DND-41 (cell line): ENCODE measurements around the gene TPRX2.

Source experiments
- ATAC-seq: fragments of 200-7000 bp; cut with Tn5 transposase; 3 replicates; pipeline ENCODE4 v1.9.1; 2021; ENCODE audit warnings: low read depth; ENCODE audit not compliant: insufficient read depth
- DNase-seq: peaks from one replicate; pipeline ENCODE4 v3.0.0-alpha.2; 2020
- H2AFZ ChIP-seq: 2 replicates; pipeline ENCODE4 v1.6.0; 2012; ENCODE audit warnings: low read depth, low read length
- H3K27ac ChIP-seq: 2 replicates; pipeline ENCODE4 v1.5.1; 2012; ENCODE audit warnings: low read length, inconsistent platforms
- H3K27me3 ChIP-seq: fragments of 200-600 bp; sonication (generic); 2 replicates; pipeline ENCODE4 v1.6.0; 2012; ENCODE audit warnings: low read length, mild to moderate bottlenecking, inconsistent platforms; ENCODE audit not compliant: insufficient read depth, poor library complexity
- H3K36me3 ChIP-seq: 2 replicates; pipeline ENCODE4 v1.5.1; 2012; ENCODE audit warnings: low read length, inconsistent platforms; ENCODE audit not compliant: insufficient read depth
- H3K4me1 ChIP-seq: 2 replicates; pipeline ENCODE4 v1.5.1; 2012; ENCODE audit warnings: mild to moderate bottlenecking, low read length; ENCODE audit not compliant: insufficient read depth
- H3K4me2 ChIP-seq: 2 replicates; pipeline ENCODE4 v1.6.0; 2012; ENCODE audit warnings: mild to moderate bottlenecking, moderate library complexity, low read length, inconsistent platforms; ENCODE audit not compliant: insufficient read depth
- H3K4me3 ChIP-seq, 2 experiments: fragments of 200-600 bp in 1 of 2; shearing (Covaris generic) in 1 of 2; 2 replicates each; pipeline ENCODE4 v1.5.1; 2012 to 2016; ENCODE audit warnings: inconsistent platforms in 2 of 2, low read length in 2 of 2, mild to moderate bottlenecking in 2 of 2, low read depth in 1 of 2, moderate library complexity in 1 of 2
- H3K79me2 ChIP-seq: 2 replicates; pipeline ENCODE4 v1.6.0; 2012; ENCODE audit warnings: low read length, inconsistent platforms; ENCODE audit not compliant: insufficient read depth
- H3K9ac ChIP-seq: 2 replicates; pipeline ENCODE4 v1.6.0; 2012; ENCODE audit warnings: low read depth, mild to moderate bottlenecking, inconsistent platforms, low read length, moderate library complexity
- H3K9me3 ChIP-seq: 2 replicates; pipeline ENCODE4 v1.5.1; 2012; ENCODE audit warnings: low read length, moderate library complexity, mild to moderate bottlenecking, inconsistent platforms; ENCODE audit not compliant: insufficient read depth, severe bottlenecking
- H4K20me1 ChIP-seq: 2 replicates; pipeline ENCODE4 v1.6.0; 2012; ENCODE audit warnings: low read length; ENCODE audit not compliant: insufficient read depth
- EZH2 ChIP-seq: IDR thresholded peaks from 3 replicates; pipeline ENCODE4 v1.6.1; 2012; ENCODE audit warnings: borderline replicate concordance, low read depth, mild to moderate bottlenecking, moderate library complexity, low read length, inconsistent platforms; ENCODE audit not compliant: severe bottlenecking
- TF ChIP-seq, protein P1 (sequence below): IDR thresholded peaks from 2 replicates; pipeline ENCODE4 v1.5.1; 2012; ENCODE audit warnings: borderline replicate concordance, low read length, moderate library complexity, mild to moderate bottlenecking; ENCODE audit not compliant: poor library complexity, severe bottlenecking; ENCODE audit errors: extremely low read depth

TPRX2 gene

GRCh38 chr19:47839411-47839810 is 19.6 kb upstream of the TPRX2 start:
- H2AFZ ChIP-seq: no peak overlapping the region
- peaks cover 4% of the 10 kb centered on the region for H3K27me3 ChIP-seq
- no peak overlapping the region for H3K4me3 ChIP-seq
- no peak for ATAC-seq
- no peak overlapping the region for H3K9ac ChIP-seq
- TF ChIP-seq EZH2: no peak
- TF ChIP-seq, protein P1, sequence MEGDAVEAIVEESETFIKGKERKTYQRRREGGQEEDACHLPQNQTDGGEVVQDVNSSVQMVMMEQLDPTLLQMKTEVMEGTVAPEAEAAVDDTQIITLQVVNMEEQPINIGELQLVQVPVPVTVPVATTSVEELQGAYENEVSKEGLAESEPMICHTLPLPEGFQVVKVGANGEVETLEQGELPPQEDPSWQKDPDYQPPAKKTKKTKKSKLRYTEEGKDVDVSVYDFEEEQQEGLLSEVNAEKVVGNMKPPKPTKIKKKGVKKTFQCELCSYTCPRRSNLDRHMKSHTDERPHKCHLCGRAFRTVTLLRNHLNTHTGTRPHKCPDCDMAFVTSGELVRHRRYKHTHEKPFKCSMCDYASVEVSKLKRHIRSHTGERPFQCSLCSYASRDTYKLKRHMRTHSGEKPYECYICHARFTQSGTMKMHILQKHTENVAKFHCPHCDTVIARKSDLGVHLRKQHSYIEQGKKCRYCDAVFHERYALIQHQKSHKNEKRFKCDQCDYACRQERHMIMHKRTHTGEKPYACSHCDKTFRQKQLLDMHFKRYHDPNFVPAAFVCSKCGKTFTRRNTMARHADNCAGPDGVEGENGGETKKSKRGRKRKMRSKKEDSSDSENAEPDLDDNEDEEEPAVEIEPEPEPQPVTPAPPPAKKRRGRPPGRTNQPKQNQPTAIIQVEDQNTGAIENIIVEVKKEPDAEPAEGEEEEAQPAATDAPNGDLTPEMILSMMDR: no peak
- H3K4me1 ChIP-seq: no peaks in the 10 kb centered on the region
- no peak overlapping the region for H3K27ac ChIP-seq
- no peaks in the 10 kb centered on the region for H4K20me1 ChIP-seq
- no peaks in the 10 kb centered on the region for H3K79me2 ChIP-seq
- H3K36me3 ChIP-seq: no peaks in the 10 kb centered on the region
- DNase-seq: no peak
- H3K4me2 ChIP-seq: no peak overlapping the region
- no peaks in the 10 kb centered on the region for H3K9me3 ChIP-seq

- H2AFZ ChIP-seq: no peak overlapping the region
- H3K4me2 ChIP-seq: no peak overlapping the region
- no peaks in the 10 kb centered on the region for H3K4me1 ChIP-seq
- H3K27me3 ChIP-seq: peaks cover 4% of the 10 kb centered on the region
- H3K27ac ChIP-seq: no peak overlapping the region
- no peak overlapping the region for H3K4me3 ChIP-seq
- no peak for DNase-seq
- ATAC-seq: no peak
- no peaks in the 10 kb centered on the region for H3K79me2 ChIP-seq
- no peak for TF ChIP-seq EZH2
- TF ChIP-seq, protein P1: no peak
- no peaks in the 10 kb centered on the region for H3K36me3 ChIP-seq
- H3K9me3 ChIP-seq: no peaks in the 10 kb centered on the region
- H3K9ac ChIP-seq: no peak overlapping the region
- H4K20me1 ChIP-seq: no peaks in the 10 kb centered on the region
These were observed 19.1 kb upstream of the TPRX2 start for GRCh38 chr19:47839913-47840312.

GRCh38 chr19:47842941-47843340 is 16.1 kb upstream of the TPRX2 start:
- Histone ChIP-seq H3K27ac (no peak overlapping the region), H4K20me1 (no peaks in the 10 kb centered on the region), H2AFZ (no peak overlapping the region), H3K4me1 (no peaks in the 10 kb centered on the region), H3K27me3 (peaks cover 4% of the 10 kb centered on the region), H3K9ac (no peak overlapping the region), H3K9me3 (no peaks in the 10 kb centered on the region), H3K4me3 (no peak overlapping the region), H3K79me2 (no peaks in the 10 kb centered on the region), H3K36me3 (no peaks in the 10 kb centered on the region), H3K4me2 (no peak overlapping the region)
- DNase-seq: no peak
- no peak for ATAC-seq
- TF ChIP-seq EZH2: no peak
- TF ChIP-seq, protein P1: no peak

GRCh38 chr19:47848425-47848822 is 10.6 kb upstream of the TPRX2 start:
- no peak for ATAC-seq
- TF ChIP-seq EZH2: no peak
- TF ChIP-seq, protein P1: no peak
- Histone ChIP-seq H3K4me1 (no peaks in the 10 kb centered on the region), H3K4me2 (no peak overlapping the region), H4K20me1 (no peaks in the 10 kb centered on the region), H3K36me3 (no peaks in the 10 kb centered on the region), H3K4me3 (no peak overlapping the region), H3K79me2 (no peaks in the 10 kb centered on the region), H3K9ac (no peak overlapping the region), H3K27ac (no peak overlapping the region), H3K9me3 (no peaks in the 10 kb centered on the region), H2AFZ (no peak overlapping the region), H3K27me3 (peaks cover 2% of the 10 kb centered on the region)
- DNase-seq: no peak
